GM18873 (cell line): ENCODE data around the gene LAMA5.

ENCODE experiments used
- ATAC-seq: cut with Tn5 transposase; IDR thresholded peaks from one replicate; pipeline ENCODE4 v1.9.1; 2021; ENCODE audit warnings: mild to moderate bottlenecking, moderate library complexity, moderate number of reproducible peaks; ENCODE audit not compliant: unreplicated experiment, low FRiP score

The LAMA5 gene, protein sequence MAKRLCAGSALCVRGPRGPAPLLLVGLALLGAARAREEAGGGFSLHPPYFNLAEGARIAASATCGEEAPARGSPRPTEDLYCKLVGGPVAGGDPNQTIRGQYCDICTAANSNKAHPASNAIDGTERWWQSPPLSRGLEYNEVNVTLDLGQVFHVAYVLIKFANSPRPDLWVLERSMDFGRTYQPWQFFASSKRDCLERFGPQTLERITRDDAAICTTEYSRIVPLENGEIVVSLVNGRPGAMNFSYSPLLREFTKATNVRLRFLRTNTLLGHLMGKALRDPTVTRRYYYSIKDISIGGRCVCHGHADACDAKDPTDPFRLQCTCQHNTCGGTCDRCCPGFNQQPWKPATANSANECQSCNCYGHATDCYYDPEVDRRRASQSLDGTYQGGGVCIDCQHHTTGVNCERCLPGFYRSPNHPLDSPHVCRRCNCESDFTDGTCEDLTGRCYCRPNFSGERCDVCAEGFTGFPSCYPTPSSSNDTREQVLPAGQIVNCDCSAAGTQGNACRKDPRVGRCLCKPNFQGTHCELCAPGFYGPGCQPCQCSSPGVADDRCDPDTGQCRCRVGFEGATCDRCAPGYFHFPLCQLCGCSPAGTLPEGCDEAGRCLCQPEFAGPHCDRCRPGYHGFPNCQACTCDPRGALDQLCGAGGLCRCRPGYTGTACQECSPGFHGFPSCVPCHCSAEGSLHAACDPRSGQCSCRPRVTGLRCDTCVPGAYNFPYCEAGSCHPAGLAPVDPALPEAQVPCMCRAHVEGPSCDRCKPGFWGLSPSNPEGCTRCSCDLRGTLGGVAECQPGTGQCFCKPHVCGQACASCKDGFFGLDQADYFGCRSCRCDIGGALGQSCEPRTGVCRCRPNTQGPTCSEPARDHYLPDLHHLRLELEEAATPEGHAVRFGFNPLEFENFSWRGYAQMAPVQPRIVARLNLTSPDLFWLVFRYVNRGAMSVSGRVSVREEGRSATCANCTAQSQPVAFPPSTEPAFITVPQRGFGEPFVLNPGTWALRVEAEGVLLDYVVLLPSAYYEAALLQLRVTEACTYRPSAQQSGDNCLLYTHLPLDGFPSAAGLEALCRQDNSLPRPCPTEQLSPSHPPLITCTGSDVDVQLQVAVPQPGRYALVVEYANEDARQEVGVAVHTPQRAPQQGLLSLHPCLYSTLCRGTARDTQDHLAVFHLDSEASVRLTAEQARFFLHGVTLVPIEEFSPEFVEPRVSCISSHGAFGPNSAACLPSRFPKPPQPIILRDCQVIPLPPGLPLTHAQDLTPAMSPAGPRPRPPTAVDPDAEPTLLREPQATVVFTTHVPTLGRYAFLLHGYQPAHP (N-terminal part only)

DNA sequence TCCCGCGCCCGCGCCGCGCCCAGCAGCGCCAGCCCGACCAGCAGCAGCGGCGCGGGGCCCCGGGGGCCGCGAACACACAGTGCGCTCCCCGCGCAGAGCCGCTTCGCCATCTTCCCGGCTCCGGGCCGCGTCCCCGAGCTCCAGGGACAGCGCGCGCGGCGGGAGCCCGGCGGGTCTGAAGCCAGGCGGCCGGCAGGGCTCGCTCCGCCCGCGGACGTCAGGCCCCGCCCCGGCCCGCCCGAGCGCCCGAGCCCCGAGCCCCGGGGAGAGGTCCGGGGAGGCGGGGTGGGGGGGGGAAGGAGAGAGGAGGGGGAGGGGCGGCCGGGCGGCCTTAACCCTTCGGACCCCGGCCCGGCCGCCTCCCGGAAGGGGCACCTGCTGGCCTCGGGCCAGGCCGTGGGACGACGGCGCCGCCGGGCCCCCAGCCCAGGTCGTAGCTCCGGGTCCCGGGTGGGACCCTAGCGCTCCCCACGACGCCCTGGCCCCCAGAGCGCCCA lies at the start of gene LAMA5:
LAMA5 (minus strand) TSS at position 177 of the 497 bp plus-strand sequence; CDS start at position 110, 67 bp downstream.
- ATAC-seq = no peak

DNA sequence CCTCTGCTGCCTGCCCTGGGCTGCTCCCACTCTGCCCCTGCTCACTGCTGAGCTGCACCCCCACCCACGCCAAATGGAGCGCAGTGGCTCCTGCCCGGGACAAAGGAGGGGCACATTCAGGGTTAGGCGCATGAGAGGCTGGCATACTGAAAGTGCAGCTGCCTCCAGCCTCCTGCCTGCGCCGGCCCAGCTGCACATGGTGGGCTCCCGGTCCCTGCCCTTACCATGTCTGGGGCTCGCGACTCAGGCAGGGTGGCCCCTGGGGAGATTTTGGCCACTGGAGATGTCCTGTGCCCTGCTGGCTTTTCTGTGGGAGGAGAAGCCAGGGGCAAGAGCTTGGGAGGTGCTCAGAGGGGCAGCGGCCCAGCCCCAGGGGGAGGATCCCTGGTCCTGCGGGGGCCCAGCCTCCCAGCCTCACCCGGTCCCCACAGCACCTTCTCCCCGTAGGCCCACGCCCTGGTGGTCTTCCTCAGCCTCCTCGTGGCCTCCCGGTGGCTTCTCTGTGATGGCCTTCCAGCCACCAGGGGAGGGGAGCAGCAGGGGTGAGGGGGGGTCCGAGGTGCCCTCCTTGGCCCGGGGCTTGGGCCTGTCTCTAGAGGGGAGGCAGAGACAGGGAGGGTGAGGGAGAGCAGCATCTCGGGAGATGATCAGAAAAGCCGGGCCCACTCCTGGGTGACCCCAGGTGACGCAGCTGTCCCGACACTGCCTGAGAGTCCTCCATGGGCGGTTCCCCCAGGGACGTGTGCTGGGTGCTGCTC lies 48.4 kb upstream of the LAMA5 start:
- ATAC-seq = no peak

DNA sequence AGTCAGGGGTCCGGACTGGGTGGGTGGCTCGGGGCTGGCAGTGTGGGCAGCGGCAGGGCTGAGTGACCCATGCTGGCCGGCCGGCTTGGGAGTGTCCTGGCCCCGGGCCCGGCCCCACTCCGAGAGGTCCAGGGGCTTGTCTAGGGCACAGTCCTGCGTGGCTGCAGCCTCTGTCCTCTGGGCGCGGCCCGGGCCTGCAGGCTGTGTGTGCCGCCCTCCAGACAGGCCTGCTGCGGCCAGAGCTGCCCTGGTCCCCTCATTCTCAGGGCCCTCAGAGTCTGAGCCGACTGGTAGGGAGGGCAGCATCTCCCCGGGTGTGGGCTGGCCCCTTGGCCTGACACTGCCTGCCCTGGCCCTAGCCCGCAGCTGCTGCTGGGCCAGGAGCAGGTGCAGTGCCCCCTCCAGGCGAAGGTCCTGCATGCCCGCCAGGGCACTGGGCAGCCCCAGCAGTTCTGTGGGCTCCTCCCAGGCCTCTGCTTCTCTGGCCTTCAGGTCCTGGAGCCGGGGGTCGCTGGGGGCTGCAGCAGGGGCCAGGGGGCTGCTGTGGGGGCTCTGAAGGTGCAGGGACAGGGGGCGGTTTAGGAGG lies 46.9 kb upstream of the LAMA5 start:
- no peak for ATAC-seq

DNA sequence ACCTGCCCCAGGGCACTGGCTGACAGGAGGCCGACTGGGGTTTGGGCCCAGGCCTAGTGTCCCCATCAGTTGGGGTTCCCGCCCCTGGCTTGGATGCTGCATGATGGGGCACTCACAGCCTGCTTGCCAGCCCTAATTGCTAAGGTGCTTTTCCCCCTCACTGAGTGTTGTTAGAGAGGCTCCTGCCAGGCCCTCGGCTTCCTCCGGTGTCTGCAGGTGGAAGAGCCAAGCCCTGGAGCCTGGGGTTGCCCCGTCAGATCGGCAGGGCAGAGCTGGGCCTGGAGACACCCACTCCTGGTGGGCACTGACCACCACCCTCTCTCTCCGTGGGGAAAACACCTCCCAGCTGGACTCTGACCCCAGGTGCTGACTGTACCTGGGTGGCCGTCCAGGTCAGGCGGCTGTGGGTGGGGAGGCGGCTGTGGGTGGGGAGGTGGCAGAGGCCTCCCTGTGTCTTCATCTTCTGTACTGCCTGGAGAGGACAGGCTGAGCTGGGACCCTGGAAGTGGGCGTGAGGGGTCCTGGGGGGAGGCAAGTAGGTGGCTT lies 46.0 kb upstream of the LAMA5 start:
- ATAC-seq = no peak

DNA sequence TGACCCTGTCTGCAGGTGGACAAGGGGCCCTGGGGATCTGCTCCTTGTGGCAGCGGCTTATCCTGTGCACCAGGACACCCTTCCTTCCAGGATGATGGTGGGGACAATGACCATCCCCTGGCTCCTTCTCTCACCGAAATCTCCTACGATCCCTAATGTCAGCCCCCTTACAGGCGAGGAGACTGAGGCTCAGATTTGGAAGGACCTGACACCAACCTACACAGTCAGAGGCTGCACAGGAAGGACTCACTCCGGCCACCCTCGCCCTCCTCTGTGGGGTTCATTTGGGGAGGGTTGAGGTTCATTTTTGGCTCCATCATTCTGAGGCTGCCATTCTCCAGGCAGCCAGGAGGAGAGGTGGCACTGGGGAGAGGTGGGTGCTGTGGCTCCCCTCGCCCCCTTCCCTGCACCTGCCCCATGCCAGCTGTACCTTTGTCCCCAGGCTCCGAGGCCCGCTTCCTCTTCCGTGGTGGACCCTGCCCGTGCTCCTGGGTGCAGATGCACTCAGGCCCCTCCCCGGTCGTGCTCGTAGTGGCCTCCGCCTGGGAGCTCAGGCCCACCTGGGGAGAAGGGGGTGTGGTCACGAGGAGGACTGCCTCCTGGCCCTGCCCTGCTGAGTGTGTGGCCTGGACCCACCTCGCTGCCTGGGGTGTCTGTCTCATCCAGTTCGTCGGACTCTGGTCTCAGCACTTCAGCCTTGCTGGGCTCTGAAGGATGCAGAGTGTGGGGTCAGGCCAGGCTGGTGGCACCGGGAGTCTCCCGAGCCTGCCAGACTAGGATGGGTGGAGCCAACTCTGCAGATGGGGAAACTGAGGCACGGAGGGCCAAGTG lies 45.3 kb upstream of the LAMA5 start:
- ATAC-seq = no peak

DNA sequence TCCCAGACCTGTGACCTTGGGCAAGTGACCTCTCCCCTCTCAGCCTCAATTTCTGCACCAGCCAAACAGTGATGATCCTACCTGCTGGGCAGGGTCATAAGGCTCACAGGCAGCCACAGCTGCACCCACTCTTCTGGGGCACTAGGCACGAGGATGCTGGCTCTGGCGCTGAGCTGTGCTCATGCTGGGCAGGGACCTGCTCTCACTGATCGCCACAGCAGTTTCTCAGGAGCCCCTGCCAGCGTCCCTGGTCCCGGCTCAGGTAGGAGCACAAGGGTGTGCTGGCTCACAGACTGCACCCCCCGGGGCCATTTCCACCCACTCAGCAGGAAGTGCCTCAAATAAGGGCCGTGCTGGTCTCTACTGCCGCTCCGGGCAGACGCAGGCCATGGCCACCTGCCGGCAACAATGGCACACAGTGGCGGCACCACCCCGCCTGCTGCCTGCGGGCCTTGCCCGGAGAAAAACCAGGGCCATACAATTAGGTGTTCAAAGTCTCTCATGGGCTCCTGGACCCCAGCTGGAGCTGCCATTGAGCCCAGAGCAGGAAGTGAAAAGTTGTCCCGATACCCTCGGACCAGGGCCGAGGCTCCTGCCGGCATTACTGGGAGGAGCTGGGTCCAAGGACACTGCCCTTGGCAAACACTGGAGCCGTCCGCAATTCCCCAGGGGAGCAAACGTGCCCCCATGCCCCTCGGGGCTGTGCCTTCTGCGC lies 44.5 kb upstream of the LAMA5 start:
- ATAC-seq = no peak

DNA sequence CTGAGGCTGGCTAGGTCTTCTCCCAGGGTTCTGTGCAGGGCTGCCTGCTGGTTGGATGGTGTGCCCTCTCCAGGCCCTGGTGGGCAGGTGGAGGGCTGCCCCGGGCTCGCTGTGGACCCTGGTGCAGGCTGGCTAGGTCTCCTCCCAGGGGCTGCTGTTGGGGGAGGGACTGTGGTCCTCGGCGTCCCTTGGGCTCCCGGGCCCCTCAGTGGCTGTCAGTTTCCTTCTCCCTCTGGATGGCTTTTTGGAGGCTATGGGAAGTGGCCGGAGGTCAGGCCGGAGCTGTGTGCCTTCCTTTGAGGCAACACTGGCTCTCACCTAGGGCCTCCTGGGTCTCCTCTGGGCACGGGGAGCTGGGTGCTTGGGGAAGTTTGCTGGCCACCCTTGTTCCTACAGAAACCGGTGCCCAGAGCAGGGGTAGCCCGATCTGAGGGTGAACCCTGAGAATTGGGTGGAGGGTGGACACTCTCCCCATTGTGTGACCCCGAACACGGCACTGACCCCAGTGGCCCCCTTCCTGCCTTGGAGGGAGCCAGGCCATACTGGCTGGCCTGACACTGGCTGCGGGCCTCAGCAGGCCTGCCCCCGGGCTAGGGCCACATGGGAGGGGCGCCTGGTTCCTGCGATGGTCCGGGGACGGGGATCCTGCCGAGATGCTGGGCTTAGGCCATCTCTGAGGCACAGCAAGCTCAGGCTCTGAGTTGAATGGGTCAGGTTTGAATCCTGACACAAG lies 43.8 kb upstream of the LAMA5 start:
- ATAC-seq = no peak

DNA sequence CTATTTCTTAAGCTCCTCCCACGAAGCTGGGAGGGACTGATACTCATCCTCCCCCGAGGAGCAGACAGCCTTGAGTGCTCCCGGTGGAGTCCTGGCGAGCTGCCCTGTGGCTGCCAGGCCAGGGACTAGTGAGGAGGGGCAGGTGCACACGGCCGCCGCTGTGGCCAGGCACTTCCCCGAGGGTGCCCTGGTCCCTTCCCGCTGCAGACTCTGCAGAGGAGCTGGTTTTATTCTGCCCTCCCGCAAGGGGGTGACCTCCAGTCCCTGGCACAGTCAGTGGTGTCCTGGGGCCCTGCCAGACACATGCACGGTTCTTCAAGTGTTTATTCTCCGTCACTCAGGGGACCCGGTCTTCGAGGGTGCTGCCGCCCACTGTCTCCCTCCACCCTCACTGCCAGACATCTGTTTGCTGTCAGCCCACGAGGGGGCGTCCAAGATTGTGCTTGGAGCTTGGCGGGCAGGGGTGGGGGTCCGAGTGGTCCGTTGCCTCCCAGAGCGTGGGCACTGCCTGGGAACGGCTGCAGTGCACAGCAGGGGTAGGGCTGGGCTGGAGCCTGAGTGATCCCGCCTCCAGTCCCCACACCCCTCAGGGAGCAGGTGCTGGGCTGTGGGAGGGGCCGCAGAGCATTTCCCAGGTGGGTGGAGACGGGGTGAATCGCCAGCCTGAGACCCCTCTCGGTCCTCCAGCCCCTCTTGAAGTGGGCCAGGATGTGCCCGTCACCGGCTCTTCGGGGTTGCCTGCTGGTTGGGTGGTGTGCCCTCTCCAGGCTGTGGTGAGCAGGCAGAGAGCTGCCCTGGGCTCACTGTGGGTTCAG lies 43.0 kb upstream of the LAMA5 start:
- no peak for ATAC-seq

DNA sequence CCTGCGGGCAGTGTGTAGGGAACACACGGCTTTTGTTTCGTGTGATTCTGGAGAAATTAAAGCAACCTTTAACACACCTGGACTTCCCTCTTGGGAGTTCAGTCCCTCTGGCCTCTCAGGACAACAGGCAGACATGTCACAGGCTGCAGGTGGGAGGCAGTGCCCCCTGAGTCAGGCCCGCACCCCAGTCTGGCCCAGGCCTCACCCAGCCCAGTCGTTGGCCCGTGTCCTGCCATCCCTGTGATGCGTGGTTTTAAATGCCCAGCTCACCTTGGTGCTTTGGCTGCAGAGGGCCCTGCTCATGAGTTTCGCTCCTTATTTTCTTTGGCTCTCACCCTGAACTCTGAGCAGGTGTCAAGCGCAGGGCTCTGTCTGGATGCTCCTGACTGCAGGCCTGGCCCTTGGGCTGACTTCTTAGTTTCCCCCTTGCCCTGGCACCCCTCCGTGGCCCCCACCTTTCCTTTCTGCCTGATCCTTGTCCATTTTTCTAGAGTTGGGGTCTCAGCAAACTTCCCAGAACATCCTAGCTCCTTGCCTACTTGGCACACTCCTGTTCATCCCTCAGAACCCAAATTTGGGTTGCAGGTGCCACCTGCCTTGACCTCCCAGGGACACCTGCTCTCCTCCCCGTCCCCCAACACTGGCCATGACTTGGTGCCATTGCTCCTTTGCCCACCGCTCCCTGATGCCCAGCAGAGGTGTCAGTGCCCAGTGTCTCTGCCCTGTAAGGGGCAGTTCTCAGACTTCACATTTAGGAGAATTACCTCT lies 42.2 kb upstream of the LAMA5 start:
- ATAC-seq = no peak

DNA sequence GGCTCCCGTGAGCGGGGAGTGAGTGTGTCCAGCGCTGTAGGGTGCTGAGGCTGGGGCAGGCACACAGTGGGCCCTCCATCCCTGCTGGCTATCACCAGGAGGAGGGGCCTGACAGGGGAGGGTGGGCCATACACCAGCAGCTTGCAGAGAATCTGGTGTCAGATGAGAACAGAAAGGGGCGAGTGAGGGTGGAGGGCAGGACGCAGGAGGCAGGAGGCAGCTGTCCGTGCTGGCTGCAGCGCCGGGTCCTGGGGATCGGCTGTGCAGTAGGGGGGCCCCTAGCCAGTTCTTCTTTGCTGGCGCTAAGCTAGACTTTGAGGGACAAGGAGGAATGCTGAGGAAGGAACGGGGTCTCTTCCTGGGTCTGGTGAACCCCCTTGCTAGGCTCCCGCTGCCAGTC lies 41.5 kb upstream of the LAMA5 start:
- ATAC-seq = no peak

DNA sequence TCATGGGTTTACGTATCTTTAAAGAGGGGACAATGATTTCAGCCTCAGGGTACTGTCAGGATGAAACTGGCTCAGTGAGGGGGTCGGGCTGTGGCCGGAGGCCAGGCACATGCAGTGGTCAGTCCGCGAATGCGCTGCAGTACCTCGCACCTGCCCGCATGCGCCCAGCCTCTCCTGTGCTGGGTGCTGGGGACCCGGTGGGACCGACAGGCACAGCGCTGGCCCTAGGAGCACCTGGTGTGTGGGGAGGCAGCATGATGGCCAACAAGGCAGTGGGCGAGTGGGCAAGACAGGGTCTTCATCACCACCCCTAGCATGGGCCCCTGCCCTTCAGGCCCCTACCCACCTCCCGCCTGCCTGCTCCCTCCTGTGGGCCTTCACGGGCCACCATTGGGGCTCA lies 40.9 kb upstream of the LAMA5 start:
- no peak for ATAC-seq

DNA sequence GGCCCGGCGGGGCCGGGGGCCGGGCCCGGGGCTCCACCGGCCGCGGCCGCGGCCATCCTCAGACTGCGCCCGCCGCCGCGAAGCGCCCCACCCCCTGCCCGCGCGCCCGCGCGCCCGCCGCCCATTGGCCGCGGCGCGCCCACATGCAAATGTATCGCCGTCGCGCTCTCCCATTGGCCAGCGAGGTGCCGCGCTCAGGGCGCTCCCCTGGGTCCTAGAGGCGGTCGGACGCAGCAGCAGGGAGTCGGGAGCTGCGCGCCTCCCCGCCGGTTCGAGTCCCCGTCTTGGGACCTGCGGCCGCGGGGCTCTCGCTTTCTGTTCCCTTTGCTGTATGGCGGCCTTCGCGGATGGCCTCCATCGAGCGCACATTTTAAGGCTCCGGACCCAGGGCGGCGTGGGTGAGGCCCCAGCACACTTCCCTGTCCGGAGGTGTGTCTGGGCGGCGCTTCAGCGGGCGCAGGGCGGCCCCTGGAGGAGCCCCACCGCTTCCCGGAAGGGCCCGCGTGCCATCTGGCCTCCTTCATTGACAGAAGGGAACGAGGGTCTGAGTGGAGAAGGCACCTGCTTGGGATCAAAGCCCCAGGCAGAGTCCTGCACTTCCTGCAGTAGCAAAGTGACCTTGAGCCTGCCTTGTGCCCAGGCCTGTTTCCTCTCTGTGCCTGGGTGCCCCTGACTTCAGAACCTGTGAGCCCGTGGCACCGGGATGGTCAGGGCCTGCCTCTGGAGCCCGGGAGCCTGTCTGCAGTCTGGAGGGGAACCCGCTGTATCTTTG lies 40.3 kb upstream of the LAMA5 start, which contains the start of gene CABLES2:
CABLES2 (minus strand) TSS at position 65 of the 772 bp plus-strand sequence; CDS start at position 56, 9 bp downstream.
- peak; percentile 64 for ATAC-seq

DNA sequence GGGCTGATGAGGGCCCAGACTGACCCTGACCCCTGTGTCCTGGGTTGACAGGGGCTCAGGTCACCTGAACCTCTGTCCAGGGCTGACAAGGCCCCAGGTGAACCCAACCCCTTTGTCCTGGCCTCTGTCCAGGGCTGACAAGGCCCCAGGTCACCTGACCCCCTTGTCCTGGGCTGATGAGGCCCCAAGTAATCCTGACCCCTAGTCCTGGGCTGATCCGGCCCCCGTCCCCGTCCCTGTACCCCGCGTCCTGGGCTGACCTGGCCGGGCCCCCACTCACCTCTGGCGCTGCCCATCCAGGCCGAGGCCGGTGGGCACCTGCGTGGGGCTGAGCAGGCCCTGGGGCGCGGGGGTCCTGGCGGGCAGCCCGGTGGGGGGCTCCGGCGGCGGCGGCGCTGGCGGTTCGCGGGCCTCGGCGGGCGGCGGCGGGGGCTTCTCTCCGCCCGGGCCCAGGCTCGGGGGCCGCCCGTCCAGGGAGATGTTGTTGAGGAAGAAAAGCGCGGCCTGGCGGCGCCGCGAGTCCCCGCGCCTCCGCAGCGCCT lies 39.6 kb upstream of the LAMA5 start:
- ATAC-seq = no peak

DNA sequence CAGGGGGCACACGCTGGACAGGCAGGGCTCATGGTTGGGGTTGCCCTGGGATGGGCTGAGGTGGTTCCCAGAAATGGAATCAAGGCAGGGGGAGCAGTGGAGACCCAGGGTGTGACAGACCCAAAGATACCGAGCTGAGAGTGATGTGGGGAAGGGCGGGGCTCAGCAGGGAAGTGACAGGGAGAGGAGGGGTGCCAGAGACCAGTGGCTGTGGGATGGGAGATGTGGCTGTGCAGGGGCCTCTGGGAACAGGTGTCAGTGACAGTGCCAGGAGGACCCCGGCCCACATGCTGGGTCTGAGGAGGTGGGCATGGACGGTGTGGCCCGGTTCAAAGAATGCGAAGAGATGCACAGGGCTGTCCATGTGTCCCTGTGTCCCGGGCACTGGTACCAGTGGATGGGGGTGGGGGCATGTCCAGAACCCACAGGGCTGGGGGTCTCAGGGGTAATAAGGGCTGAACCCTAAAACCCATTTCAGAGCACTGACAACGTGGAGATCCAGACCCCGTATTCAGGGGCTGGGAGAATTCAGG lies 38.9 kb upstream of the LAMA5 start:
- no peak for ATAC-seq
